ENCODE results near the gene VRK3.
"Not testable (repeated sequence)": the region's sequence is repeated elsewhere in the genome, so short reads cannot be mapped to it uniquely, and the experiment has no call there.

The VRK3 gene

DNA sequence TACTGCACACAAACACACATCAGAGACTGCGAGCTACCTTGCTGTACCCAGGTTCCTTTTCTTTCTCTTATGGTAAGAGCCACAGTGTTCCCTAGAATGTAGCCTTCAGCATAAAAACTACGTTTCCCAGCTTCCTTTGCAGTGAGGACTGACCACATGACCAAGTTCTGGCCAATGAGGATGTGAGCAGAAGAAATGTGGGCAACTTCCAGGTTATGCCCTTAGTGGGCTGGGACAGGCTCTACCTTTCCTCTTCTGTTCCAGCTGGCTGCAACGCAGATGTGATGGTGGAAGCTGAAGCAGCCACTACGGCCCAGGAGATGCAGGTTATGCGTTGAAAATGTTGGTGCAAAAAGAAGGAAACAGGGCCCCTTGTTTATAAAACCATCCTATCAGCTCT lies 27.5 kb downstream of the VRK3 start:
- in situ Hi-C loops (cut with MboI; ENCODE audit: low sequenced_read_pairs), result no loop called here

DNA sequence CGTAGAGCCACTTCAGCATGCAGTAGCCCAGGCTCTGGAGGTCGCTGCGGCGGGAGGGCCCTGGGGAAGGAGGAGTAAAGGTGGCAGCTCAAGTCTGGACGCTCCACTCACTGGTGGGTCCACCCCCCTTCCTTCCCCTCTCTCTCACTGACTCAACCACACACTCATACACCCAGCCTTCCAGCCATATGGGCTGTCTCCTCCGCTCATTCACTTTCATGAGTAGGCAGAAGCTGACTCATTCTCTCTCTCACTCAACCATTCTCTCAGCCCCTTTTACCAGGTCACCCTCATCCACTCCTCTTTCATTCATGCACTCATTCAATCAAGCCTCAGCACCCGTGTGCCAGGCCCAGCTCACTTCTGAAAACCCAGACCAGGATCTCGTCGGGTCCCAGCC lies 36.7 kb downstream of the VRK3 start:
- in situ Hi-C loops (cut with MboI; ENCODE audit: low sequenced_read_pairs), result no loop called here

DNA sequence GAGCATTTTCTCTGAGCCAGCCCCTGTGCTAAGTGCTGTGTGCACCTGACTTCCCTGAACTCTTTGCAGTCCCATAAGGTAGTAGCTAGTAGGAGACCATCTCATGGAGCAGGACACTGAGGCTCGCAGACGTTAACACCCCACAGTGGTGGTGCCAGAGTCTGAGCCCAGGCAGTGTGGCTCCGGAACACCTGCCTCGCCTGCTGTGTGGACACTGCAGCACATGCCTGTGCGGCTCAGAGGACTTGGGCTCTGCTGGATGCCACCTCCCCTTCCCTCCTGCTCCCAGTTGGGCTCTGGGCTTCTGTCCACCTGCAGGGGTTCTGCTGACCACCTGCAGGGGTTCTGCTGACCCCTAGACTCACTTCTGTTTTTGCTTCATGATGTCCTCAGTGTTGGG lies 37.2 kb downstream of the VRK3 start:
- in situ Hi-C loops (cut with MboI; ENCODE audit: low sequenced_read_pairs), result no loop called here

DNA sequence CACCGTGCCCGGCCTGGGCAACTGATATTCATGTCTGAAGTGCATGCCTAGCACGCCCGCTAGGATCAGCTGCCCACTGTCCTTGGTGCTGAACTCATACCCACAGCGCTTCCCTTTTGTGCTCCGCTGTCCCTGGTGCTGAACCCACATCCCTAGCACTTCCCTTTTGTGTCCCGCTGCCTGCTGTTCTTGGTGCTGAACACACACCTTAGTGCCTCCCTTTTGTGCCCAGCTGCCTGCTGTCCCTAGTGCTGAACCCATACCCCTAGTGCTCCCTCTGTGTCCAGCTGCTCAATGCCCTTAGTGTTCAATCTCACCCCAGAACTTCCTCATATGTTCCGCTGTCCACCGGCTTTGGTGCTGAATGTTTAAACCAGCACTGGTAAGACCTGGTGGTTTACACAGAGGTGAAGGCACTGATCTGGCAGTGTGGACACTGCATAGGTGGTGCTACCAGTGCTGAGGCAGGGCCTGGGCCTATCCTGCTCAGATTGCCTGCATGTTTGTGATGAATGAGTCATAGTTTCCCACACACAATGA lies 37.9 kb downstream of the VRK3 start:
- in situ Hi-C loops (cut with MboI; ENCODE audit: low sequenced_read_pairs), result no loop called here

DNA sequence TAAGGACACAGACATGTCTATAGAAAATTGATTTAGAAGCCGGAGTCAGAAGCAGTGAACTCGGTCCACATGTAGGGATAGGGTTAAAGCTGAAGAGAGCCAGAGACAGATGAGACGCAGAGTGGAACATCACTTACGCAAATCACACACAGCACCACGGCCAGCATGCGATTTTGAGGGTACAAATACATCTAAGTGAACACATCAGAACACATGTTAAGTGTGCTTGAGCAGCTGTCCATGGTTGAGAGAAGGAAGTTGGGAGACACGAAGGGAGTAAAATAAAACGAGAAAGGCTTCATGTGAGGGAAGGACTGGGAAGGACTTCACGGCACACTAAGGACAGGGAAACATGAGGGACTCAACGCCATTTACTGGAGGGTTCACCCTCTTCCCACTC lies 38.8 kb downstream of the VRK3 start:
- in situ Hi-C loops (cut with MboI; ENCODE audit: low sequenced_read_pairs), result no loop called here

DNA sequence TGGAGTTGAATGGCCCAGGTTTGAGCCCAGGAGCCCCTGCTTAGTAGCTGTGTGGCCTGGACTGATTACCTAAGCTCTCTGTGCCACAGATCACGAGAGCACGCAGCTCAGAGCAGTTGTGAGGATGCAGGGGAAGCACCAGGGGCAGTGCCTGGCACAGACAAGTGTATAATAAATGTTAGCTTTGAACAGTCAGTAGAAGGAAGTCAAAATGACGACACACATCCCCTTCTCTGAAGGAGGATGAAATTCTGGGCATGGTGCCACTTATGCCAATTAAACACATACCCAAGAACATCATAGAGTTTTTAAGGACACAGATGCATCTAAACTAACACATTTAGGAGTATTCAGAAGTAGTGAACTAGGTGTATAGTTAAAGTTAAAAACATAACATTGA lies 39.3 kb downstream of the VRK3 start:
- in situ Hi-C loops (cut with MboI; ENCODE audit: low sequenced_read_pairs), result no loop called here

DNA sequence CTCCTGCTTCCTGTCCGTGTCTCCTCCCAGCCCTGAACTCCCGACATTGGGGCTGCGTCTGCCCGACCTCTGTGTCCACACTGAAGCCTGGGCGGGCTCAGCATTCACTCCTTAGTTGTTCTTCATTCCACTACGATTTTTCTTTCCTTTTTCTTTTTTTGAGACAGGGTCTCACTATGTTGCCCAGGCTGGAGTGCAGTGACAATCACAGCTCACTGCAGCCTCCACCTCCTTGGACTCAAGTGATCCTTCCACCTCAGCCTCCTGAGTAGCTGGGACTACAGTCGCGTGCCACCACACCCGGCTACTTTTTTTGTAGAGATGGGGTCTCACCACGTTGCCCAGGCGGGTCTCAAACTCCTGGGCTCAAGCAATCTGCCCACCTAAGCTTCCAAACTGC lies 40.7 kb downstream of the VRK3 start:
- in situ Hi-C loops (cut with MboI; ENCODE audit: low sequenced_read_pairs), result no loop called here

DNA sequence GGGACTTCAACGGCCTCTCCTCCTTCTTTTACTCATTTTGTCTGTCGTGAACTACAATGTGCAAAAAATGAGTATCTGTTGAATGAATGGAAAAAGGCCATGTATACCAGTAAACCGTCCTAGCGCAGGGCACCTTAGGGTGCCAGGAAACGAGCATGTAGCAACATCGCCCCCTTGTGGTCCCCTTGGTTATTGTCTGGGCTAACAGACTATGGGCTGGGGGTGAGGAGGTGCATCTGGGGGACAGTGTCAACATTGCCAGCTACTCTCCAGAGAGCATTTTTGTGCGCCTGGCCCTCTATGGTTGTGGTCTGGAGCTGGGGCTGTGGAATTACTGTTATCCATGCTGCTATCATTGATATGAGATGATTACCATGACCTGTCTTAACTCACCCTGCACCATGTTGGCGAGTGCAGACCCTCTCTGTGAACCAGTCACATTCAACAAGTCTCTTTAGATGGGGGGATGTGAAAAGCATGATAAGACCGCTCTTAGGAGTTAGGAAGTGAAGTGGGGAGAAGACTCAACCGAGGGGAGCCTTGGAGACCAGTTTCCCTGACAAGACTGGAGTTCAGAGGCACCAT lies 41.4 kb downstream of the VRK3 start:
- in situ Hi-C loops (cut with MboI; ENCODE audit: low sequenced_read_pairs), result no loop called here

DNA sequence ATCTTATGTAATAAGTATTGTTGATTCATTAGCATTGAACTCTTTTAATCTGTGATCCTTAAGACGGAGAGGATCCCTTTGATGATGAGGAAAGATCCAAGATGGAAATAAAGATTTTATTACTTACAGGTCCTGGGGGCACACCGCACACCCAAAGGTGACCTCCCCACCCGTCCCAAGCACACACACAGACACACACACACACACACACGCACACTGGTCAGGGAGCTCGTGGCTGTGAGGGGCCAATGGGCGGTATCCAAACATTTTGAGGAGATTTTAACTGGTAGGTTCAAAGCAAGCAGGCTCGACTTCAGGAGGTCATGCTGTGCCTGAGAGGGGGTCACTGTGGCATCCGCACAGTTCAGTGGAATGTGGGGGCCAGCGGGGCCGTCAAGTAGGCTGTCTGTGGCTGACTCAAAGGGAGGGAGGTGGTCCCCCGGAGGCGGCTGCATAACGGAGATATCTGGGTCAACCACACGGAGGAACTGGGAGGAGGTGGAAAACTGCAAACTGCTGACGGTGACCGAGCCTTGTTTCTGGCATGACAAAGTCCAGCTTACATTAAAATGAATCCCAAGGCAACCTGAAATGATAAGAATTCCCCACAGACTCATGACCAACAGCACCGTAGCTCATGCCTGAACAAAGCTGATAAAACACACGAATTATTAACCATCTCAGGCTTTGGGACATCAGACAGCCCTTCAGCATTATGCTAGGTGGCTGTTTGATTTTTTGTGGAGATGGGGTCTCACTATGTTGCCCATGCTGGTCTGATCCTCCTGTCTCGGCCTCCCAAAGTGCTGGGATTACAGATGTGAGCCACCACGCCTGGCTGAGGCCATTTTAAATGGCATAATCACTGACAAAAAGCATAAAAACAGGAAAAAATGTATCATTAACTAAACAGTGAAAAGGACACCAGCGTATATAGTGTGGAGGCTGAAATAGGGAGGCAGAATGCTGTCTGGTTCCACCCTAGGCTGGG lies 43.3 kb downstream of the VRK3 start:
- in situ Hi-C loops (cut with MboI; ENCODE audit: low sequenced_read_pairs), result no loop called here

DNA sequence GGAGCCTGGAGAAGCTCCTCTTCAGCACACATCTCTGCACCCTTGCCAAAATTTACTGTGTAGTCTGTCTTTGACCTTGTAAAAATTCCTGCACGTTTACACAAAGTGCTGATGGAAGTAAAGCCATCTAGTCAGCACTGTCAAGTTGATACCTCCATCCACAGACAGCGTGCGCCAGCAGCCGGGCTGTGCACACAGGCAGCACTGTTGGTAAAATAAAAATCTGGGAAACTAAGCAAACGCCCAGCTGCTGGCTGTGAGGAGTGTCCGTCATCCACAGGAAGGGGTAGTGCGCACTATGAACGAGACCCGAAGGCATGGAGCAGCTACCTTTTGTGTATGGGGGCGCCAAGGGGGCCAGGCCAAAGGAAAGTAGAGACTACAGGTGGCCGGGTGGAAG lies 46.8 kb downstream of the VRK3 start:
- in situ Hi-C loops (cut with MboI; ENCODE audit: low sequenced_read_pairs), result no loop called here

DNA sequence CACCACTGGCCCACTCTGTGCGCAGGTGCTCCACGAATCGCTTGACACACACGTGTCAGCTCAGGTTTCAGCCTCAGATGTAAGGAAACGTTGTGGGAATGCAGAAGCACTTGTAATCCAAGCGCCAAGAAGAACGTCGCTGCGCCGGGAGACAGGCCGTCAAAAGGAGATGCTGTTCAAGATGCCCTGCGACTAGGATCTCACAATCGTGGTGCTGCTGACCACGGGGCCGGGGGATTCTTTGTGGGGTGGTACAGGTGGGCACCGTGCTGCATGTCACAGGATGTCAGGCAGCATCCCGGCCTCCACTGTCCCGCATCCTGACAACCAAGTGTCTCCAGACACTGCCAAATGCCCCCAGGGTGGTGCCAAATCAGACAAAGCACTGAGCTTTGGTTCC lies 47.3 kb downstream of the VRK3 start:
- in situ Hi-C loops (cut with MboI; ENCODE audit: low sequenced_read_pairs), result no loop called here

DNA sequence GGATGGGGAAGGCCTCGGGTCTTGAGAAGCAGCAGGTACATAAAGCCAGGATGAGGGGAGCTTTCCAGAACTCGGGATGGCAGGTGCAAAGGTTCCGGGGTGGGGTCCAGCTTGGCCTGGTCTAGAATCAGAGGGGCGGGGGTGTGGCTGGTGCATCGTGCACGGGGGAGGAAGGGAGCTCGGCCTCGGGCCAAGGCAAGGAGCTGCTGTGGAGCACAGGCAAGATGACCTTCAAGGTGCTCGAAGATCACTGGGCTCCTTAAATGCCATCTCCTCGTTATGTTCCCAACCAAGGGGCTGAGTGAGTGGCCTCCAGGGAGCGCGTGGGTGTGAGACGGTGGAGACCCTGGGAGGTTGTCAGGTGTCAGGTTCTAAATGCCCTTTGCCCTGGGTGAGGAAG lies 48.1 kb downstream of the VRK3 start:
- in situ Hi-C loops (cut with MboI; ENCODE audit: low sequenced_read_pairs), result no loop called here

DNA sequence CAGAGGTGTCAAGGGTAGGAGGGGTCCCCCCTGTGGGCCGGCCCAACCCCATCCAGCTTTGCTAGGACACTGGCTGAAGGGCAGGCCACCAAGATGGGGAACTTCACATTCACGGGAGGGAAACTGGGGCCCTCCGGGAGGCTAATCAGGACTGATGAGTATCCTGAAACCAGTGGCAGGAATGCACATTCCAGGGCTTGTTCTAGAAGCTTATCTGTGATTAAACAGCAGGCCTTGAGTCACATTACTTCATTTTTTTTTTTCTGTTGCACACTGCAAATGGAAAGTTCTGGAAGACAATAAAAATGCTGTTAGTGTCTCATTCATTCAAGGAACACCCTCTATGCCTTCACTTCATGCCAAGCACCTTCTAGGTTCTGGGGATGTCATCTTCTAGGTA lies 48.7 kb downstream of the VRK3 start:
- in situ Hi-C loops (cut with MboI; ENCODE audit: low sequenced_read_pairs), result no loop called here

DNA sequence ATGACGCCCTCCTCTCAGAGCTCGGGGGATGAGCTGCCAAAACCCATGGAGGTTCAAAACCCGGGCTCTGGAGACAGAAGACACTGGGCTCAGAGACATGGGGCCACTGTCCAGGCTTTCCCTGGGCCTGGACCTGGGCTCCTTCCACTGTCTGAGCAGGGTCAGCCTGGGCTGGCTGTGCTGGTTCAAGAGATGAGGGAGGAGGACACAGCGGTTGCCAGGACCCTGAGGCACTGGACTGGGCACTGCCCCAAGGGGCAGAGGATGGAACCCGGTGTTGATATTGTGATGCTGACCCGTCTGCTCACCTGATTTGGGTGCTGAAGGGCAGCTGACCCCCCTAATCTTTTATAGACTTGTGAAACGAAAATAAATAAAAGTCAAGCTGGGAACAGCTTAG lies 50.1 kb downstream of the VRK3 start:
- in situ Hi-C loops (cut with MboI; ENCODE audit: low sequenced_read_pairs), result no loop called here

DNA sequence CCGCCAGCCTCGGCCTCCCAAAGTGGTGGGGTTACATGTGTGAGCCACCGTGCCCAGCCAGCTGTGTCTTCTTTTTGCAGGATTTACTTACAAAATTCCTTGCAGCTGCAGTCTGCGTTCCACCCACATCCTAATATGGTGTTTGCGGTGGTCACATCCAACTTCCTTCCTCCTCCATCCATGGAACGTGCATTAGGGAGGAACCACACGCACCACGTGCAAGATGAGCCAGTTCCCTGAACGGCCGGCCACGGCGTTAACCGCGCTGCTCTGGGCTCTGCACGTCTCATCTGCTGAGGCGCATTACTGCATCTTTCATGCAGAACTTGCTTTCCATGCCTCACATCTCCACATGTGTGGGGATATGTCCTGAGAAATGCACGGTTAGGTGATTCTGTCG lies 51.2 kb downstream of the VRK3 start:
- in situ Hi-C loops (cut with MboI; ENCODE audit: low sequenced_read_pairs), result no loop called here

DNA sequence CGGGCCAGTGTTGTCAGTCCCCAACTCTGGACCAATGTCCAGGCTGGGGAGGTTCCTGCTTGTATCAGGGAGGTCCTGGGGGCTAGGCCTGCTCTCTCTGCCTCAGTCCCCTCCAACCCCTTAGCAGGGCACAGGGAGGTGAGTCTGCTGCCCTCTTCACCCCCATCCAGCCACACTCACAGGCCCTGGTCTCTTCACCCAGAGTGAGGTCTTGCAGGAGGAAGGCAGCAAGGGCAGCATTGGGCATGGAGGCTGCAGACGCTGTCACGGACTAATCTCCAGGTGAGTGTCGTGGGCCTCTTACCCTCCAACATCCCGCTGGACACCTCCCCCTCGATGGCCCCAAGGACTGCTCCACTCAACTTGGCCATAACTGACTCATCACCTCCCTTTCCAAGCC lies 52.3 kb downstream of the VRK3 start:
- in situ Hi-C loops (cut with MboI; ENCODE audit: low sequenced_read_pairs), result no loop called here

DNA sequence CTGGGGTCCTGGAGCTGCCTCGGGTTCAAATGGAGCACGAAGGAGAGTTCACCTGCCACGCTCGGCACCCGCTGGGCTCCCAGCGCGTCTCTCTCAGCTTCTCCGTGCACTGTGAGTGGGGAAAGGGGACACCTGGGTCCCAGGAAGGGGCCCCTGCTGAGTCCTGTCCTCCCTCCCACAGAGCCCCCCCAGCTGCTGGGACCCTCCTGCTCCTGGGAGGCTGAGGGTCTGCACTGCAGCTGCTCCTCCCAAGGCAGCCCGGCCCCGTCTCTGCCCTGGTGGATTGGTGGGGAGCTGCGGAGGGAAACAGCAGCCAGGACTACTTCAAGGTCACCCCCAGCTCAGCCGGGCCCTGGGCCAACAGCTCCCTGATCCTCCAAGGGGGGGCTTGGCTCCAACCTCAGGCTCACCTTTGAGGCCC lies 53.2 kb downstream of the VRK3 start:
- in situ Hi-C loops (cut with MboI; ENCODE audit: low sequenced_read_pairs), result no loop called here

DNA sequence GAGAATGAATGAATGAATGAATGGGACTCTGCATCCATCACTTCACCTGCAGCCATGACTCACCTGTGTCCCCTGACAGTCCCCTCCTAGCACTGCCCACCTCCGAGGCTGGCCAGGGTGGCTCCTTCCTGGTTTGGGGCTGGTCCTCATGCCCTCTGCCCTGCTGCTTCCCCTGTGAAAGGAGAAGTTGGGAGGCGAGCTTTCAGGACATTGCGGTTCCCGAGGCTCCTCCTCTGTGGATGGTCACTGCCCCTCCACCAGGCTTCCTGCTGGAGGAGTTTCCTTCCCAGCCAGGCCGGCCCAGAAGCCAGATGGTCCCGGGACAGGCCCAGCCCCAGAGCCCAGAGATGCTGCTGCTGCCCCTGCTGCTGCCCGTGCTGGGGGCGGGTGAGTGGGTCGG lies 55.8 kb downstream of the VRK3 start:
- in situ Hi-C loops (cut with MboI; ENCODE audit: low sequenced_read_pairs), result not testable (repeated sequence)

DNA sequence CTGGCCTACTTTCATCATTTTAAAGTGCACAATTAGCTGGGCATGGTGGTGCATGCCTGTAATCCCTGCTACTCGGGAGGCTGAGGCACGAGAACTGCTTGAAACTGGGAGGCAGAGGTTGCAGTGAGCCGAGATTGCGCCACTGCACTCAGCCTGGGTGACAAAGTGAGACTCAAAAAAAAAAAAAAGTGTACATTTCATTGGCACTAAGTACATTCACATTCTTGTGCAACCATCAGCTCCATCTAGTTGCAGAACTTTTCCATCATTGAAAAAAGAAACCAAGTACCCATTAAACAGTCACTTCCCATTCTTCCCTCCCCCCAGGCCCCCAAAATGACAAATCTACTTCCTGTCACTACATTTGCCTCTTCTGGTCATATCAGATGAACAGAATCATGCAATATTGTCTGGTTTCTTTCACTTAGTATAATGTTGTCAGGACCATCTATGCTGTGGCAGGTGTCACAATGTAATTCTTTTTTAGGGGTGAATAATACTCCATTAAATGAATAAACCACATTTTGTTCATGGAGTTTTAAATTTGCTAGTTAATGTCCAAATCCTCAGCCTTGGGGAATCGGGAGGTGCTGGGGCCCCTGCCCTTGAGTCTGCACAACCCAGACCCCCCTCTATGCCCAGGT lies 56.8 kb downstream of the VRK3 start:
- in situ Hi-C loops (cut with MboI; ENCODE audit: low sequenced_read_pairs), result no loop called here

DNA sequence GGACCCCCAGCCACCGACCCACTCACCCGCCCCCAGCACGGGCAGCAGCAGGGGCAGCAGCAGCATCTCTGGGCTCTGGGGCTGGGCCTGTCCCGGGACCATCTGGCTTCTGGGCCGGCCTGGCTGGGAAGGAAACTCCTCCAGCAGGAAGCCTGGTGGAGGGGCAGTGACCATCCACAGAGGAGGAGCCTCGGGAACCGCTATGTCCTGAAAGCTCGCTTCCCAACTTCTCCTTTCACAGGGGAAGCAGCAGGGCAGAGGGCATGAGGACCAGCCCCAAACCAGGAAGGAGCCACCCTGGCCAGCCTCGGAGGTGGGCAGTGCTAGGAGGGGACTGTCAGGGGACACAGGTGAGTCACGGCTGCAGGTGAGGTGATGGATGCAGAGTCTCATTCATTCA lies 64.2 kb downstream of the VRK3 start, which contains the start of gene SIGLEC11:
Gene SIGLEC11 (minus strand): TSS at position 193 of the 400 bp plus-strand sequence. CDS start 91 bp downstream, at position 102.
- in situ Hi-C loops (cut with MboI; ENCODE audit: low sequenced_read_pairs), result not testable (repeated sequence)

DNA sequence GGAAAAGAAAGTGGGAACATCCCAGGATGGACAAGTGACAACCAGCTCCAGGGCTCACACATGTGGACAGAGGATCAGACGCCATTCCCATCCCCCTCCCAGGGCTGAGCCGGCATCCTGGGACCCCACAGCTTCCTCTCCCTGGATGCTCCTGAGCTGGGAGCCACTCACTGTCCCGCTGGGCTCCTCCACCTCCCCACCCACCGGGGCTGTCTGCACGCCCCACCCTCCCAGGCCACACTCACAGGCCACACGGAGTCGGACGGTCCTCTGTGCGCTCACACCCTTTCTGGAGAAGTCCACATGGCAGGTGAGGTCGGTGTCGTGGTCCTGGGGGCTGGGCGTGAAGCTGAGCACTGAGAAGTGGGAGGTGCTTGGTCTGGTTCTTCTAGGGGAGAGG lies 65.3 kb downstream of the VRK3 start:
- in situ Hi-C loops (cut with MboI; ENCODE audit: low sequenced_read_pairs), result not testable (repeated sequence)

DNA sequence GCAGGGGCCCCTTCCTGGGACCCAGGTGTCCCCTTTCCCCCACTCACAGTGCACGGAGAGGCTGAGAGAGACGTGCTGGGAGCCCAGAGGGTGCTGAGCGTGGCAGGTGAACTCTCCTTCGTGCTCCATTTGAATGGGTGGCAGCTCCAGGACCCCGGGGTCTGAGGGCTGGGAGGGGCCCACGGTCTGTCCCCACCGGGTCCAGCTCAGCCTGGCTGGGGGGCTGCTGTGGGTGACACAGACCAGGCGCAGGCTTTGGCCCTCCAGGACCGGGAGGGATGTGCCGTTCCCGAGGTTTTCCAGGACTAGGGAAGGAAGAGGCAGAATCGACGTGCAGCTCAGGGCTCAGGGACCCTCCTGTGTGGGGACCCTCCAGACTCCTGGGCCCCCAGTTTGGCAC lies 66.6 kb downstream of the VRK3 start:
- in situ Hi-C loops (cut with MboI; ENCODE audit: low sequenced_read_pairs), result not testable (repeated sequence)

All from HL-60/S4 (cell line).